GM19023 (cell line): ENCODE data around the gene NR2C2AP.
A peak's percentile ranks its signal among the peaks of the same experiment; 100 is the strongest.

ENCODE experiments used
- ATAC-seq: cut with Tn5 transposase; IDR thresholded peaks from one replicate; pipeline ENCODE4 v1.9.1; 2021; ENCODE audit warnings: mild to moderate bottlenecking, moderate library complexity; ENCODE audit not compliant: unreplicated experiment

Gene NR2C2AP

DNA sequence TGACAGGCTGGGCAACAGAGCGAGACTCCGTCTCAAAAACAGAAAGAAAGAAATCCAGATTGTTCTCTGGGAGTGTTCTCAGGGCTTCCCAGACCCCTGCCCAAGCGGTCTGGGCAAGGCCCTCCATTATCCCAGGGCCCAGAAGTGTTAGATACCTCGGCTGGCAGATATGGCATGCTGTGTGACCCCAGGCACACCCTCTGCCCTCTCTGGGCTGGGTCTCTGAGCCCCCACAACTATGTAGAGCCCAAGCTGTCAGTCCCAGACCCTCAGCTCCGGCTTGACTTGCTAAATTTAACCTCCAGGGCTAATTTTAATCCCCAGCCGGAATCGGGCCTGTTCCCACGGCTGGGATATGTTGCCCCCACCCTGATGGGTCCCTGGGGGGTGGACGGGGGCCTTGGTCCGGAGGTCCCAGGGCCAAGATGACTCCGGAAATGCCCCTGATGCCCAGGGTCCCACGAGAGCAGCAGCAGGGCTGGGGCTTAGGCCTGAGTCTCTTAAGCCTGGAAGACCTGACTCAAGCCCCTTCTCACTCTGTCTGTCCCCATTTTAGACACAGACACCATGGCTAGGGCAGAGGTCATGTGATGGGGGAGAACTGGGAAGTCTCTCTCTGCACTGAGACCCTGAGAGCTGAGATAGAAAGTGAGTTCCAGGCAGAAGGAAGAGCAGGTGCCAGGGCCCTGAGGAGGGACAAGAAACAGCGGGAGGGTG is 50.4 kb downstream of the NR2C2AP start:
- ATAC-seq = no peak

DNA sequence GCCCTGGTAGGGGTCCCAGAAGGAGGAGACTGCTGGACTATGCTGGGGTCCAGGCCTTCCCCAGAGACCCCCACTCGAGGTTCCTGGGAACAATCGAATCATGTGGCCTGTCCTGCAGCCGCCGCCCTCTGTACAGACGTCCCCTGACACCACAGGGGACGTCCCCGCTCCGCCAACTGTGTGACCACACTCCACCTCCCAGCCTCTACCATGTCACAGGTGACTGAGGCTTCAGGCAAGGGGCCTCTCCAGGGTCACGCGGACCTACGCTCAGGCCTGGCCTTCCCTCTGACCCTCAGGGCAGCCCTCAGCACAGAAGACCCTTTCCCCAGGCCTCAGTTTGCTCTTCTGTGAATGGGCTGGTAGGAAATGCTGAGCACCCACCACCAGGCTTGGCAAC is 51.8 kb downstream of the NR2C2AP start:
- peak; percentile 47 for ATAC-seq
